ENCODE data around the gene LHX8.

The LHX8 gene

GRCh38 chr1:75124510-75124909 is 9.7 kb upstream of the LHX8 start:
- H3K36me3 ChIP-seq (ENCODE audit: control insufficient read depth in 5 of 5, insufficient read depth in 5 of 5, low read length in 5 of 5) = no peaks in the 10 kb centered on the region
- peaks cover 38 to 54% (median 44%) of the 10 kb centered on the region in 5 donors for H3K27me3 ChIP-seq (ENCODE audit: control insufficient read depth in 5 of 5, insufficient read depth in 4 of 5, low read length in 5 of 5)
- H3K27ac ChIP-seq (ENCODE audit: low read depth, low read length) = no peak overlapping the region
- no peak overlapping the region for H3K4me3 ChIP-seq (ENCODE audit: low read depth in 1 of 5, low read length in 5 of 5)
- H3K9ac ChIP-seq (ENCODE audit: low read length in 5 of 5) = no peak overlapping the region
- H3K4me1 ChIP-seq (ENCODE audit: control insufficient read depth in 5 of 5, insufficient read depth in 5 of 5, low read length in 5 of 5) = peaks cover 0 to 4% (median 3%) of the 10 kb centered on the region in 5 donors
- peaks cover 0 to 6% (median 0%) of the 10 kb centered on the region in 5 donors for H3K9me3 ChIP-seq (ENCODE audit: control insufficient read depth in 5 of 5, low read length in 5 of 5)

- peaks cover 44 to 61% (median 51%) of the 10 kb centered on the region in 5 donors for H3K27me3 ChIP-seq (ENCODE audit: control insufficient read depth in 5 of 5, insufficient read depth in 4 of 5, low read length in 5 of 5)
- peak overlapping the region in 1 of 5 donors; percentile 13 for H3K4me3 ChIP-seq (ENCODE audit: low read depth in 1 of 5, low read length in 5 of 5)
- no peak overlapping the region for H3K27ac ChIP-seq (ENCODE audit: low read depth, low read length)
- no peaks in the 10 kb centered on the region for H3K36me3 ChIP-seq (ENCODE audit: control insufficient read depth in 5 of 5, insufficient read depth in 5 of 5, low read length in 5 of 5)
- peaks cover 0 to 4% (median 3%) of the 10 kb centered on the region in 5 donors for H3K4me1 ChIP-seq (ENCODE audit: control insufficient read depth in 5 of 5, insufficient read depth in 5 of 5, low read length in 5 of 5)
- H3K9ac ChIP-seq (ENCODE audit: low read length in 5 of 5) = no peak overlapping the region
- peaks cover 0 to 6% (median 0%) of the 10 kb centered on the region in 5 donors for H3K9me3 ChIP-seq (ENCODE audit: control insufficient read depth in 5 of 5, low read length in 5 of 5)
Observed at GRCh38 chr1:75125161-75125726, 8.9 kb upstream of the LHX8 start.

GRCh38 chr1:75126611-75127101 is 7.5 kb upstream of the LHX8 start:
- H3K4me3 ChIP-seq (ENCODE audit: low read depth in 1 of 5, low read length in 5 of 5) = no peak overlapping the region
- no peak overlapping the region for H3K9ac ChIP-seq (ENCODE audit: low read length in 5 of 5)
- peaks cover 58 to 72% (median 64%) of the 10 kb centered on the region in 5 donors for H3K27me3 ChIP-seq (ENCODE audit: control insufficient read depth in 5 of 5, insufficient read depth in 4 of 5, low read length in 5 of 5)
- no peak overlapping the region for H3K27ac ChIP-seq (ENCODE audit: low read depth, low read length)
- peaks cover 0 to 4% (median 3%) of the 10 kb centered on the region in 5 donors for H3K4me1 ChIP-seq (ENCODE audit: control insufficient read depth in 5 of 5, insufficient read depth in 5 of 5, low read length in 5 of 5)
- H3K36me3 ChIP-seq (ENCODE audit: control insufficient read depth in 5 of 5, insufficient read depth in 5 of 5, low read length in 5 of 5) = no peaks in the 10 kb centered on the region
- H3K9me3 ChIP-seq (ENCODE audit: control insufficient read depth in 5 of 5, low read length in 5 of 5) = peaks cover 0 to 6% (median 0%) of the 10 kb centered on the region in 5 donors

- Histone ChIP-seq H3K9ac (ENCODE audit: low read length in 5 of 5) (no peak overlapping the region), H3K36me3 (ENCODE audit: control insufficient read depth in 5 of 5, insufficient read depth in 5 of 5, low read length in 5 of 5) (no peaks in the 10 kb centered on the region), H3K27ac (ENCODE audit: low read depth, low read length) (no peak overlapping the region), H3K9me3 (ENCODE audit: control insufficient read depth in 5 of 5, low read length in 5 of 5) (peaks cover 0 to 6% (median 0%) of the 10 kb centered on the region in 5 donors), H3K27me3 (ENCODE audit: control insufficient read depth in 5 of 5, insufficient read depth in 4 of 5, low read length in 5 of 5) (peaks cover 73 to 86% (median 78%) of the 10 kb centered on the region in 5 donors), H3K4me3 (ENCODE audit: low read depth in 1 of 5, low read length in 5 of 5) (no peak overlapping the region), H3K4me1 (ENCODE audit: control insufficient read depth in 5 of 5, insufficient read depth in 5 of 5, low read length in 5 of 5) (peaks cover 0 to 4% (median 3%) of the 10 kb centered on the region in 5 donors)
Observed at GRCh38 chr1:75127916-75128717, 6.1 kb upstream of the LHX8 start.

- H3K4me3 ChIP-seq (ENCODE audit: low read depth in 1 of 5, low read length in 5 of 5) = no peak overlapping the region
- H3K27me3 ChIP-seq (ENCODE audit: control insufficient read depth in 5 of 5, insufficient read depth in 4 of 5, low read length in 5 of 5) = peaks cover 79 to 92% (median 86%) of the 10 kb centered on the region in 5 donors
- no peak overlapping the region for H3K9ac ChIP-seq (ENCODE audit: low read length in 5 of 5)
- H3K9me3 ChIP-seq (ENCODE audit: control insufficient read depth in 5 of 5, low read length in 5 of 5) = peaks cover 0 to 6% (median 0%) of the 10 kb centered on the region in 5 donors
- peaks cover 3 to 8% (median 3%) of the 10 kb centered on the region in 5 donors for H3K4me1 ChIP-seq (ENCODE audit: control insufficient read depth in 5 of 5, insufficient read depth in 5 of 5, low read length in 5 of 5)
- H3K36me3 ChIP-seq (ENCODE audit: control insufficient read depth in 5 of 5, insufficient read depth in 5 of 5, low read length in 5 of 5) = no peaks in the 10 kb centered on the region
- H3K27ac ChIP-seq (ENCODE audit: low read depth, low read length) = no peak overlapping the region
Observed at GRCh38 chr1:75129660-75129982, 4.6 kb upstream of the LHX8 start.

- H3K27ac ChIP-seq (ENCODE audit: low read depth, low read length) = no peak overlapping the region
- no peak overlapping the region for H3K9ac ChIP-seq (ENCODE audit: low read length in 5 of 5)
- peaks cover 80 to 92% (median 86%) of the 10 kb centered on the region in 5 donors for H3K27me3 ChIP-seq (ENCODE audit: control insufficient read depth in 5 of 5, insufficient read depth in 4 of 5, low read length in 5 of 5)
- peaks cover 0 to 12% (median 8%) of the 10 kb centered on the region in 5 donors for H3K4me1 ChIP-seq (ENCODE audit: control insufficient read depth in 5 of 5, insufficient read depth in 5 of 5, low read length in 5 of 5)
- no peak overlapping the region for H3K4me3 ChIP-seq (ENCODE audit: low read depth in 1 of 5, low read length in 5 of 5)
- H3K9me3 ChIP-seq (ENCODE audit: control insufficient read depth in 5 of 5, low read length in 5 of 5) = peaks cover 0 to 6% (median 0%) of the 10 kb centered on the region in 5 donors
- H3K36me3 ChIP-seq (ENCODE audit: control insufficient read depth in 5 of 5, insufficient read depth in 5 of 5, low read length in 5 of 5) = no peaks in the 10 kb centered on the region
Observed at GRCh38 chr1:75129983-75130789, 4.0 kb upstream of the LHX8 start.

GRCh38 chr1:75130865-75131564 is 3.2 kb upstream of the LHX8 start:
- no peaks in the 10 kb centered on the region for H3K36me3 ChIP-seq (ENCODE audit: control insufficient read depth in 5 of 5, insufficient read depth in 5 of 5, low read length in 5 of 5)
- H3K9me3 ChIP-seq (ENCODE audit: control insufficient read depth in 5 of 5, low read length in 5 of 5) = peaks cover 0 to 6% (median 0%) of the 10 kb centered on the region in 5 donors
- no peak overlapping the region for H3K27ac ChIP-seq (ENCODE audit: low read depth, low read length)
- H3K9ac ChIP-seq (ENCODE audit: low read length in 5 of 5) = no peak overlapping the region
- no peak overlapping the region for H3K4me3 ChIP-seq (ENCODE audit: low read depth in 1 of 5, low read length in 5 of 5)
- peaks cover 82 to 95% (median 91%) of the 10 kb centered on the region in 5 donors for H3K27me3 ChIP-seq (ENCODE audit: control insufficient read depth in 5 of 5, insufficient read depth in 4 of 5, low read length in 5 of 5)
- H3K4me1 ChIP-seq (ENCODE audit: control insufficient read depth in 5 of 5, insufficient read depth in 5 of 5, low read length in 5 of 5) = peaks cover 0 to 17% (median 12%) of the 10 kb centered on the region in 5 donors

GRCh38 chr1:75131565-75132241 is 2.5 kb upstream of the LHX8 start:
- Histone ChIP-seq H3K4me1 (ENCODE audit: control insufficient read depth in 5 of 5, insufficient read depth in 5 of 5, low read length in 5 of 5) (peaks cover 0 to 22% (median 18%) of the 10 kb centered on the region in 5 donors), H3K27me3 (ENCODE audit: control insufficient read depth in 5 of 5, insufficient read depth in 4 of 5, low read length in 5 of 5) (peaks cover 79 to 98% (median 96%) of the 10 kb centered on the region in 5 donors), H3K27ac (ENCODE audit: low read depth, low read length) (no peak overlapping the region), H3K36me3 (ENCODE audit: control insufficient read depth in 5 of 5, insufficient read depth in 5 of 5, low read length in 5 of 5) (no peaks in the 10 kb centered on the region), H3K9me3 (ENCODE audit: control insufficient read depth in 5 of 5, low read length in 5 of 5) (peaks cover 0 to 4% (median 0%) of the 10 kb centered on the region in 5 donors), H3K4me3 (ENCODE audit: low read depth in 1 of 5, low read length in 5 of 5) (no peak overlapping the region), H3K9ac (ENCODE audit: low read length in 5 of 5) (no peak overlapping the region)

- Histone ChIP-seq H3K4me3 (ENCODE audit: low read depth in 1 of 5, low read length in 5 of 5) (no peak overlapping the region), H3K9ac (ENCODE audit: low read length in 5 of 5) (no peak overlapping the region), H3K9me3 (ENCODE audit: control insufficient read depth in 5 of 5, low read length in 5 of 5) (no peaks in the 10 kb centered on the region), H3K27ac (ENCODE audit: low read depth, low read length) (no peak overlapping the region), H3K36me3 (ENCODE audit: control insufficient read depth in 5 of 5, insufficient read depth in 5 of 5, low read length in 5 of 5) (no peaks in the 10 kb centered on the region), H3K27me3 (ENCODE audit: control insufficient read depth in 5 of 5, insufficient read depth in 4 of 5, low read length in 5 of 5) (peaks cover 78 to 97% (median 94%) of the 10 kb centered on the region in 5 donors), H3K4me1 (ENCODE audit: control insufficient read depth in 5 of 5, insufficient read depth in 5 of 5, low read length in 5 of 5) (peaks cover 0 to 22% (median 18%) of the 10 kb centered on the region in 5 donors)
Observed at GRCh38 chr1:75132242-75132811, 1.9 kb upstream of the LHX8 start.

Data from subcutaneous abdominal adipose tissue (tissue), 5 donors.